Panc1 (cell line): ENCODE data around the gene SH2D5. TPM values are rescaled to one million over a fixed set of nuclear protein-coding genes. Genes with fewer than 3 reads are reported as not detected.

Source experiments
- ATAC-seq: fragments of 200-7000 bp; cut with Tn5 transposase; 2 replicates; pipeline ENCODE4 v1.9.1; 2020; ENCODE audit warnings: mild to moderate bottlenecking, moderate library complexity
- BruUV-seq: library from RNA; stranded (reverse); fragments of 400-500 nt; replicated peaks from 2 replicates; lab custom pipeline; 2021; lab: Mats Ljungman, UMichigan
- CTCF ChIA-PET: fragments of 300-600 bp; sonication (Branson Sonifier 250); formaldehyde crosslinking; loops from one replicate; lab custom pipeline; 2022; ENCODE audit warnings: antibody characterized with exemption; lab: Charles Lee
- POLR2A ChIA-PET: fragments of 300-600 bp; sonication (Branson Sonifier 250); formaldehyde crosslinking; loops from one replicate; lab custom pipeline; 2022; ENCODE audit warnings: antibody characterized with exemption; lab: Charles Lee
- DNase-seq: peaks from one replicate; pipeline ENCODE4 v3.0.0-alpha.2; 2010; ENCODE audit warnings: low read depth, low spot score
- H3K27ac ChIP-seq: 2 replicates; pipeline ENCODE4 v1.5.1; 2011; ENCODE audit warnings: mild to moderate bottlenecking, low read length, inconsistent platforms
- H3K27me3 ChIP-seq: fragments of 200-500 bp; sonication (Bioruptor generic); 2 replicates; pipeline ENCODE4 v1.6.0; 2014; ENCODE audit warnings: low read length, inconsistent platforms; ENCODE audit not compliant: control insufficient read depth, insufficient read depth
- H3K36me3 ChIP-seq: fragments of 200-500 bp; sonication (Bioruptor generic); 2 replicates; pipeline ENCODE4 v1.5.1; 2014; ENCODE audit warnings: inconsistent platforms, mild to moderate bottlenecking, low read length, moderate library complexity; ENCODE audit not compliant: control insufficient read depth, insufficient read depth
- H3K4me1 ChIP-seq: 2 replicates; pipeline ENCODE4 v1.5.1; 2011; ENCODE audit warnings: inconsistent platforms, mild to moderate bottlenecking, low read length, moderate library complexity; ENCODE audit not compliant: control insufficient read depth, insufficient read depth
- H3K4me3 ChIP-seq, 2 experiments: 2 replicates each; pipeline ENCODE4 v1.5.1; 2011 to 2012; ENCODE audit warnings: low read depth in 2 of 2, low read length in 2 of 2, mild to moderate bottlenecking in 2 of 2, inconsistent platforms in 1 of 2, moderate library complexity in 1 of 2
- H3K9me3 ChIP-seq: fragments of 200-500 bp; sonication (Bioruptor generic); 2 replicates; pipeline ENCODE4 v1.5.1; 2014; ENCODE audit warnings: low read depth, mild to moderate bottlenecking, inconsistent platforms, low read length, moderate library complexity; ENCODE audit not compliant: control insufficient read depth, insufficient read depth
- POLR2AphosphoS5 ChIP-seq: IDR thresholded peaks from 2 replicates; pipeline ENCODE4 v1.6.1; 2012; ENCODE audit warnings: mild to moderate bottlenecking, low read depth, low read length, moderate library complexity
- SIN3A ChIP-seq: IDR thresholded peaks from 2 replicates; pipeline ENCODE4 v1.6.1; 2012; ENCODE audit warnings: low read depth, mild to moderate bottlenecking, low read length, moderate library complexity, borderline replicate concordance; ENCODE audit not compliant: insufficient read depth
- TCF7L2 ChIP-seq: IDR thresholded peaks from 2 replicates; pipeline ENCODE4 v1.6.1; 2011; ENCODE audit warnings: mild to moderate bottlenecking, low read depth, low read length, inconsistent platforms
- in situ Hi-C: cut with HindIII; loops from 2 replicates; pipeline ENCODE4 v1.10.0; 2016; ENCODE audit warnings: low sequenced_read_pairs, low pct_unique_long_range_greater_than_20kb
- intact Hi-C: fragments of 100-400 bp; cut with micrococcal nuclease; formaldehyde crosslinking; loops from one replicate; pipeline ENCODE4 v1.10.0; 2022; ENCODE audit not compliant: unreplicated experiment
- total RNA-seq: library from RNA; stranded (reverse); gene quantifications from one replicate; pipeline ENCODE4 v1.2.1, GENCODE V29; 2021; ENCODE audit not compliant: unreplicated experiment
- TF ChIP-seq, protein P1 (sequence below): fragments of 450-650 bp; IDR thresholded peaks from 2 replicates; pipeline ENCODE4 v1.5.1; 2017; ENCODE audit warnings: mild to moderate bottlenecking
- TF ChIP-seq, protein P2 (sequence below), 2 experiments: IDR thresholded peaks; 2 replicates each; pipeline ENCODE4 v1.6.1; 2011 to 2012; ENCODE audit warnings: low read depth in 2 of 2, control low read depth in 1 of 2, low read length in 1 of 2, mild to moderate bottlenecking in 1 of 2, moderate library complexity in 1 of 2; ENCODE audit not compliant: insufficient read depth in 1 of 2

Gene SH2D5
- total RNA-seq, 1 experiment from 2014 or later: 23.3 TPM

DNA sequence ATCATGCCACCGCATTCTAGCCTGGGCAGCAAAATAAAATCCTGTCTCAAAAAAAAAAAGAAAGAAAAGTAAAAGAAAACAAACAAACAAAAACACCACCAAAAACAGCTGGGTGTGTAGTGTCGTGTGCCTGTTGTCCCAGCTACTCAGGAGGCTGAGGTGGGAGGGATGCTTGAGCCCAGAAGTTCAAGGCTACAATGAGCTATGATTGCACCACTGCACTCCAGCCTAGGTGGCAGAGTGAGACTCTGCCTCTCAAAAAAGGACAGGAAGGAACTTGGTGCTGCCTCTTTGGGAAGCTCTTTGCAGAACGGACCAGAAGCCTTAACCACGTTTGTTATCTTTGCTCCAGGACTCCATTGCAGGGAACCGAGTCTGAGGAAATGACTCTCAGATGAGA is 25.7 kb downstream of the SH2D5 start:
- in situ Hi-C loops: no loop called here

DNA sequence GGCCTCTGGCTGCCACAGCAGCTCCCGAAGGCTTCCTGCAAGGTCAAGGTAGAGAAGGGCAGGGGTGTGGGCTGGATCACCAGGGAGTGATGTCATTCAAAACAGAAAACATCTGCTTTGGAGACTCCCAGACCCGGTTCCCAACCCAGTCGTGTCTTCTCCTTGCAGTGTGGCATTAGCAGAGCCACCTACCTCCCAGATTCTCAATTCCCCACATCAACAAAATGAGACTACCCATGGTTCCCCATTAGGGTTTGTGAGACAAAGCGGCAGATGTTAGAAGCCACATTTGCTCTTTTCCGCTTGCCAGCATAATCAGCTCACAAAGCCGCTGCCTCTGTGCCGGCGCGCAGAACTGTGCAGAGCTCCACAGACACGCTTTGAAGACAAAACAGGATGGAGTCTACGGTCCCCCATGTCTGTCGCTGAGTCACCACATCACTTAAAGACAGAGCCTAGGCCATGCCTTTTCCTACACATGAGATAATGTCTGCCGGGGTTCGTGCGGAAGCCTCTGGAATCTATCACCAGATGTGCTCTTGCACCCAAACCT is 27.2 kb downstream of the SH2D5 start:
- Histone ChIP-seq H3K27ac (no peak overlapping the region), H3K4me3 (no peak overlapping the region), H3K27me3 (no peaks in the 10 kb centered on the region), H3K9me3 (no peaks in the 10 kb centered on the region), H3K36me3 (no peaks in the 10 kb centered on the region), H3K4me1 (peaks cover under 1% of the 10 kb centered on the region)
- in situ Hi-C loops (no loop called here), intact Hi-C loops (no loop called here)
- TF ChIP-seq TCF7L2: no peak
- TF ChIP-seq, protein P1, sequence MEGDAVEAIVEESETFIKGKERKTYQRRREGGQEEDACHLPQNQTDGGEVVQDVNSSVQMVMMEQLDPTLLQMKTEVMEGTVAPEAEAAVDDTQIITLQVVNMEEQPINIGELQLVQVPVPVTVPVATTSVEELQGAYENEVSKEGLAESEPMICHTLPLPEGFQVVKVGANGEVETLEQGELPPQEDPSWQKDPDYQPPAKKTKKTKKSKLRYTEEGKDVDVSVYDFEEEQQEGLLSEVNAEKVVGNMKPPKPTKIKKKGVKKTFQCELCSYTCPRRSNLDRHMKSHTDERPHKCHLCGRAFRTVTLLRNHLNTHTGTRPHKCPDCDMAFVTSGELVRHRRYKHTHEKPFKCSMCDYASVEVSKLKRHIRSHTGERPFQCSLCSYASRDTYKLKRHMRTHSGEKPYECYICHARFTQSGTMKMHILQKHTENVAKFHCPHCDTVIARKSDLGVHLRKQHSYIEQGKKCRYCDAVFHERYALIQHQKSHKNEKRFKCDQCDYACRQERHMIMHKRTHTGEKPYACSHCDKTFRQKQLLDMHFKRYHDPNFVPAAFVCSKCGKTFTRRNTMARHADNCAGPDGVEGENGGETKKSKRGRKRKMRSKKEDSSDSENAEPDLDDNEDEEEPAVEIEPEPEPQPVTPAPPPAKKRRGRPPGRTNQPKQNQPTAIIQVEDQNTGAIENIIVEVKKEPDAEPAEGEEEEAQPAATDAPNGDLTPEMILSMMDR: no peak
- no peak for TF ChIP-seq SIN3A
- TF ChIP-seq, protein P2, sequence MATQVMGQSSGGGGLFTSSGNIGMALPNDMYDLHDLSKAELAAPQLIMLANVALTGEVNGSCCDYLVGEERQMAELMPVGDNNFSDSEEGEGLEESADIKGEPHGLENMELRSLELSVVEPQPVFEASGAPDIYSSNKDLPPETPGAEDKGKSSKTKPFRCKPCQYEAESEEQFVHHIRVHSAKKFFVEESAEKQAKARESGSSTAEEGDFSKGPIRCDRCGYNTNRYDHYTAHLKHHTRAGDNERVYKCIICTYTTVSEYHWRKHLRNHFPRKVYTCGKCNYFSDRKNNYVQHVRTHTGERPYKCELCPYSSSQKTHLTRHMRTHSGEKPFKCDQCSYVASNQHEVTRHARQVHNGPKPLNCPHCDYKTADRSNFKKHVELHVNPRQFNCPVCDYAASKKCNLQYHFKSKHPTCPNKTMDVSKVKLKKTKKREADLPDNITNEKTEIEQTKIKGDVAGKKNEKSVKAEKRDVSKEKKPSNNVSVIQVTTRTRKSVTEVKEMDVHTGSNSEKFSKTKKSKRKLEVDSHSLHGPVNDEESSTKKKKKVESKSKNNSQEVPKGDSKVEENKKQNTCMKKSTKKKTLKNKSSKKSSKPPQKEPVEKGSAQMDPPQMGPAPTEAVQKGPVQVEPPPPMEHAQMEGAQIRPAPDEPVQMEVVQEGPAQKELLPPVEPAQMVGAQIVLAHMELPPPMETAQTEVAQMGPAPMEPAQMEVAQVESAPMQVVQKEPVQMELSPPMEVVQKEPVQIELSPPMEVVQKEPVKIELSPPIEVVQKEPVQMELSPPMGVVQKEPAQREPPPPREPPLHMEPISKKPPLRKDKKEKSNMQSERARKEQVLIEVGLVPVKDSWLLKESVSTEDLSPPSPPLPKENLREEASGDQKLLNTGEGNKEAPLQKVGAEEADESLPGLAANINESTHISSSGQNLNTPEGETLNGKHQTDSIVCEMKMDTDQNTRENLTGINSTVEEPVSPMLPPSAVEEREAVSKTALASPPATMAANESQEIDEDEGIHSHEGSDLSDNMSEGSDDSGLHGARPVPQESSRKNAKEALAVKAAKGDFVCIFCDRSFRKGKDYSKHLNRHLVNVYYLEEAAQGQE (IDR thresholded peaks at IDR 0.05; ENCODE audit: insufficient read depth in 1 of 2, low read depth in 2 of 2, low read length in 1 of 2): no peak
- TF ChIP-seq POLR2AphosphoS5: no peak
- ChIA-PET CTCF (interaction anchor here (0.7 kb wide), 1 partner anchor 9 kb away, joined by 3 read pairs; no protein-coding TSS in a partner anchor), POLR2A (no interaction called here)
- ATAC-seq: no peak
- BruUV-seq: no TSS peak
- DNase-seq: no peak

More for the DNA sequence above, 25.7 kb downstream of the SH2D5 start:
- ATAC-seq: no peak
- Histone ChIP-seq H3K9me3 (no peaks in the 10 kb centered on the region), H3K27ac (no peak overlapping the region), H3K27me3 (no peaks in the 10 kb centered on the region), H3K4me1 (peaks cover 8% of the 10 kb centered on the region), H3K36me3 (no peaks in the 10 kb centered on the region), H3K4me3 (no peak overlapping the region)
- ChIA-PET CTCF (interaction anchor here (0.6 to 0.7 kb wide), 2 partner anchors 14 to 19 kb away, joined by 6 to 15 read pairs; no protein-coding TSS in a partner anchor), POLR2A (interaction anchor here (0.7 kb wide), 1 partner anchor 10 kb away, joined by 3 read pairs; no protein-coding TSS in a partner anchor)
- intact Hi-C loops: no loop called here
- DNase-seq: no peak
- no TSS peak for BruUV-seq
- TF ChIP-seq, protein P1: no peak
- TF ChIP-seq, protein P2 (IDR thresholded peaks at IDR 0.05; ENCODE audit: insufficient read depth in 1 of 2, low read depth in 2 of 2, low read length in 1 of 2): no peak
- TF ChIP-seq SIN3A: no peak
- TF ChIP-seq TCF7L2: no peak
- no peak for TF ChIP-seq POLR2AphosphoS5
